KG1 (cell line): ENCODE data around the gene CTNNBL1.

Experiments
- DNase-seq: peaks from one replicate; lab custom pipeline; 2025; lab: John Stamatoyannopoulos, UW

The CTNNBL1 gene

DNA sequence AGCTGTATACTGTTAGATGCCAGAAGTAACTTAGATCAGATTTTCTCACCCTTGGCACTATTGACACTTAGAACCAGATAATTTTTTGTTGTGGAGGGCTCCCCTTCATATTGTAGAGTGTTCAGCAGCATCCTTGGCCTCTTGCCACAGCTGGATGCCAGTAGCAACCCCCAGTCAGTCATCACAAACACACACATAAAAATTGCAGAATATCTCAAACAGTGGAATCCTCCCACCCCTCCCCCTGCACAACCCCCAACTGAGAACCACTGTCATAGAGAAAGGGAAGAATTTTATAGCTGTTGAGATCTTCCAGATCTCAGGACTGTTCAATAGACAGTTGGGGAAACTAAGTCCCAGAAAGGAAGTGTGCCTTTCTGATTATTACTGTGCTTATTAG, 127.9 kb downstream of the CTNNBL1 start:
- DNase-seq: no peak

DNA sequence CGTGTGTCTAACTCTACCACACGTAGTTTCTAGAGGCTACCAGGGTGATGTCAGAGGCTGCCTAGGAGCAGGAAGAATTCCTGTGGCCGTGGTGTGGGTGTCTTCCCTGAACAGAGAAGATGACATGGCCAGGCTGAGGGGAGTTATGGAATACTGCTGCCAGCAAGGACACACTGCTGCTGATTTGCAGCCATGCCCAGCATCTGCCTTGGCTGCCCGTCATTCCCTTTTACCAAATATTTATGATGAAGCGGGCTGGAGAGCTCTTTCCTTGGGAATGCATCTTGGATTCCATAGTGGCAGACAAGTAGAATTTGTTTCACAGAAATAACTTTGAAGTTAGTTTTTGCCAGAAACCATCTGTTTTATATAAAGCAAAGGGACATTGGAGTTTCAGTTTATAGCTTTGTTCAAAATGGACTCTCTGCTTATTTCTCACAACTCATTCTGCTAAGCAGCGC, 128.3 kb downstream of the CTNNBL1 start:
- no peak for DNase-seq

- no peak for DNase-seq
These were observed 129.6 kb downstream of the CTNNBL1 start for GRCh38 chr20:37823296-37823980.

- DNase-seq: no peak
These were observed 133.8 kb downstream of the CTNNBL1 start for GRCh38 chr20:37827605-37828004.

DNA sequence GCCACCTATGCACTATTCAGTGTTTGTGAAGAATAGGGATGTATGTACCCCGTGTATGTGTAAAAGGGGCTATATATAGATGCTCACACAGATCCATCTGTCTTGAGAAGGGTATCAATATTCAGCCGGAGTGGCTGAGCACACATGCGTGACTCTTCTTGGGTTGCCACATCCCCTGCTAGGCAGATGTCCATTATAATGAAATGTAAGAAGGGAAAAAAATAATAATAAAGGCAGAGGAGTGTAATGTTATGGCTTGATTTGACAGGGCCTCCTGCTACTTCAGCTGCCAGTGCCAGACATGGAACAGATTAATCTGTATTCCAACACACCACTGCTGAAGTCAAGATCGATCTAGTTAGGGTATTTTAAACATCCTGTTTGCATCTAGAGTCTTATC, 134.9 kb downstream of the CTNNBL1 start:
- DNase-seq: no peak

DNA sequence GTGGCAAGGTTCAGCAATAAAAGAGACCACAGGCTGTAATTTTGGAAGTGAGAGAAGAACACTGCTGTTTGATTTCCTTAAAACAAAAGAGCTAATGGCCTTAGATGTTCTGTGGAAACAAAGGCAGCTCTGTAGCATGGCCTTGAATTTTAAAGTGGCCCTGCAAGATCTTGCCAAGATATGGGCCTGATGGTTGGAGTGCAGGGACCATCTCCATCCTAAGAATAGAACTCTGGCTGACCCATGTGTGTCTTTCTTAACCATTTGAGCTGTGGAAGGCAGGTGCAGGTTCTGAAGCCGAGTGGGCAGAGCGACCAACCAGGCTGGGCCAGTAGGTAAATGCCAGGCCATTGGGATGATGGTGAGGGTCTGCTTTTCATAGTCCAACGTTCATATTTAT, 135.3 kb downstream of the CTNNBL1 start:
- DNase-seq: no peak

- no peak for DNase-seq
These were observed 139.5 kb downstream of the CTNNBL1 start for GRCh38 chr20:37833221-37833896.

- DNase-seq: no peak
These were observed 143.1 kb downstream of the CTNNBL1 start for GRCh38 chr20:37836926-37837325.

GRCh38 chr20:37837924-37838323, 144.1 kb downstream of the CTNNBL1 start:
- no peak for DNase-seq

DNA sequence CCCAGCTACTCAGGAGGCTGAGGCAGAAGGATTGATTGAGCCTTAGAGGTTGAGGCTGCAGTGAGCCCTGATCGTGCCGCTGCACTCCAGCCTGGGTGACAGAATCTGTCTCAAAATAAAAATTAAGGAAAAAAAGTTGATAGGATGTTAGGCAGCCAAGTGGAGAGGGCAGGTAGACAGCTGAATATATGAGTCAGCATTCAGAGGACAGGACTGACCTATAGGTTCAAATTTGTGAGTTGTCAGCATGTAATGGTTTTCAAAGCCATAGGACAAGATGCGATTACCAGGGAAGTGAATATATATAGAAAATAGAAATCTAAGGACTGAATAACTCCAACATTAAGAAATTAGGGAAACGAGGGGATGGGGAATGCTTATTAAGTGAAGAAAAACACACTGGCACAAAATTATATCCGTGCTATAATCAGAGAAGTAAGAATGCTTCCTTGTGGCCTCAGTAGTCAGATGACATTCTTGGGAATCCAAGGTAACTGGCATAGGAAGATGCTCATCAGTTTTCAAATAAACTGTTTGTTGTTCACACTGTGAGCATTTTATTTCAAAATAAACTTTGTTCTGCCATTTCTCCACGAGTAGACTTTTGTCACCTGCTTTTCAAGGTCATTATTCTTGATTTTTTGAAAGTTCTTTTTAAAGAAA, 145.1 kb downstream of the CTNNBL1 start:
- DNase-seq: no peak

DNA sequence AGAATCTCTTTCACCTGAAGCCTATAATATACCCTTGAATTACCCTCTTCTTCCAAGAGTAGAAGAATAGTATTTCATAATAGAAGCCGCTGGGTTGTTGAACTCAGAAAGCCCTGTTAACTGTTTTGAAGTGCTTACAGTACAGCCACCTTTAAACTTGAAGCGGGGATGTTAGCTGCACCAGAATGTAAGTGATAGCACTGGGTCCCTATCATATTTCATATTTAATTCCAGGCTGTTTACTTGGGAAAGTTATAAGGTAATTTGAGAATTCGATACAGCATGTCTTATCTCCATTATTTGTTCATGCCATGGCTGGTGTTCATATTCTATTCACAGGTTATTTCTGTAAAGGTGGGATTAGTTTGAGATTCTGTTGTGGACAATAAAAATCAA, 145.6 kb downstream of the CTNNBL1 start:
- no peak for DNase-seq

DNA sequence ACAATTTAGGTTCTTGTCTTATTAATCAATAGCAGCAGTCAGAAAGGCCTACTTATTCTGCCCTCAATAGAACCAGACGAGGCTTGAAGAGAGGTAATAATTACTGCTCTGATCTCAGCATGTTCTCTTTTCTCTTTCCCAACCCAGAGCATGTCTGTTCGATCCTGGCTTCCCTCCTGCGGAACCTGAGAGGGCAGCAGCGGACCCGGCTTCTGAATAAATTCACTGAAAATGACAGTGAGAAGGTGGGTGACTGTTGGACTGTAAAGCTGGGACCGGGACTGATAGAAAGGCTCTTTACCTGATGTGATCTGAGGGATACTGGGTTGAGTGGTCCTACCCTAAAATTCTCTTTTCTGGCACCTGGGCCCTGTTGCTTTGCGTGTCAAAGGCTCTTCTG, 146.1 kb downstream of the CTNNBL1 start:
- DNase-seq: no peak

GRCh38 chr20:37841389-37841788, 147.6 kb downstream of the CTNNBL1 start:
- no peak for DNase-seq

- DNase-seq: no peak
These were observed 148.1 kb downstream of the CTNNBL1 start for GRCh38 chr20:37841971-37842370.

DNA sequence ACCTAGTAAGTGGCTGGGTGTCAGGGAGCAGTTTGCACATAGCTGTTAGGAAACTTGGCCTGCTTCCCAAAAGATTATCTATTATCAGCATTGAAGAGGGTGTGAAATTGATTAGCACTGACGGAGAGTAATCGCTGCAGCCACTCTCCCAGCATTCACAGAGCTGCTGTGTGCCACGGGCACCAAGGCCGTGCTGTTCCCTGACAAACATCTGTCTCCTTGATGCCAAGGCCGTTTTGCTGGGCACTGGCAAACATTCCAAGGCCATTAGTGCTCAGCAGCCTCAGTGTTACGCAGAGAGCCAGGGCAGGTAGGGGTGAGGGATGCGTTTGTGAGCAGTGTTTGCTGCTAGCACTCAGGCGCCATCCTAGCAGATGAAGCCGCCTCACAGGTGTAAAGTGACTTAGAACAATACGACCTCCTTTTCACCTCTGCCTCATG, 151.4 kb downstream of the CTNNBL1 start:
- no peak for DNase-seq

GRCh38 chr20:37845878-37846277, 152.0 kb downstream of the CTNNBL1 start:
- DNase-seq: no peak

DNA sequence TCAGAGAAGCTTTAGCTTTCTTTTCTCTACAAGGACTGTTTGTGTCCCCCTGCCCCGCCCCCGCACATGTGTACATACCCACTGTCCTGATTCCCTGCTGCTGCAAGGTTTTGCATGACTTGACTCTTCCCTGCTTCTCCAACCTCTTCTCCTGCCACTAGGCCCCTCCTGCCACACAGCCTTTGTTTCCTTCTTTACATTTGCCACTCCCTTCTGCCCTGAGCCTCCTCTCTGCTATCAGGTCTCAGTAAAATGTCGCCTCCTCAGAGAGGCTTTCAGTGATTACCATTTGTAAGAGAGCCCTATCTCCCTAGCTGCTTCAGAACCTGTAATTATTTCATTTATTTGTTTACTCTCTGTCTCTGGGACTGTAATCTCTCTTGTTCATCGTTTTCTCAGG, 152.7 kb downstream of the CTNNBL1 start:
- DNase-seq: no peak

DNA sequence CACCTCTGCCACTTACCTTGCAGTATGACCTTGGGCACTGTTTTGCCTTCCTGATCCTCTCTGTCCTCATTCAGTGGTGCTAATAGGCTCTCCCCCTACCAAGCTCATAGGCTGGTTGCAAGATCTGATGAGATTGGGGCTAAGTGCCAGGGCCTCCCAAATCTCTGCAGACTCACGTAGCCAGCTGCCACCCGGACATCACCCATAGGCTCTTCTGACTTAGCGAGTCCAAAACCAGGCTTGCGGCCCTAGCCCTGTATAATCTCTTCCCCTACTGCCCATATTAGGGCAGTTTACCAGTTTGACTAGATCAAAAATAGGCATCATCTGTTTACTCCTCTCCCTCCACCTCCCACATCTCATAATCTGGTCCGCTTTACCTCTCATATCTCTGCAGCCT, 154.9 kb downstream of the CTNNBL1 start:
- no peak for DNase-seq

- DNase-seq: no peak
These were observed 155.3 kb downstream of the CTNNBL1 start for GRCh38 chr20:37849156-37849555.

DNA sequence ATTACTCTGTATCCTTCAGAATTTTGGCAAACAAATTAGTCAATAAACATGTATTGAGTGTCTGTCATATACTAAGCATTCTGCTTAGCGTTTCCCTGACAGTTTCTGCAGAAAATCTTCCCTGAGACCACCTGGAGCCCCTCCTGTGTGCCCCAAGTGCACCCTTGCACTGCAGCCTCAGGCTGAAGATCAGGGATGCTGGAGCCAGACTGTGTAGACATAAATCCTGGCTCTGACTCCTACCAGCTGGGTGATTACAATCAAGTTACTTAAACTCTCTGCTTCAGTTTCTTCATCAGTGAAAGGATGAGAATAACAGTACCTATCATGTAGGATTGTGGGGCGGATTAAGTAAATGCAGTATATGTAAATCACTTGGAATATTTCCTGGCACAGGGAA, 155.7 kb downstream of the CTNNBL1 start:
- DNase-seq: no peak

GRCh38 chr20:37850036-37850592, 156.3 kb downstream of the CTNNBL1 start:
- no peak for DNase-seq

- no peak for DNase-seq
These were observed 157.0 kb downstream of the CTNNBL1 start for GRCh38 chr20:37850724-37851355.
